KG1 (cell line): ENCODE results near the gene WIPI1.
"Not testable (repeated sequence)": the region's sequence is repeated elsewhere in the genome, so short reads cannot be mapped to it uniquely, and the experiment has no call there.

ENCODE experiments used
- DNase-seq: peaks from one replicate; lab custom pipeline; 2025; lab: John Stamatoyannopoulos, UW

The WIPI1 gene

DNA sequence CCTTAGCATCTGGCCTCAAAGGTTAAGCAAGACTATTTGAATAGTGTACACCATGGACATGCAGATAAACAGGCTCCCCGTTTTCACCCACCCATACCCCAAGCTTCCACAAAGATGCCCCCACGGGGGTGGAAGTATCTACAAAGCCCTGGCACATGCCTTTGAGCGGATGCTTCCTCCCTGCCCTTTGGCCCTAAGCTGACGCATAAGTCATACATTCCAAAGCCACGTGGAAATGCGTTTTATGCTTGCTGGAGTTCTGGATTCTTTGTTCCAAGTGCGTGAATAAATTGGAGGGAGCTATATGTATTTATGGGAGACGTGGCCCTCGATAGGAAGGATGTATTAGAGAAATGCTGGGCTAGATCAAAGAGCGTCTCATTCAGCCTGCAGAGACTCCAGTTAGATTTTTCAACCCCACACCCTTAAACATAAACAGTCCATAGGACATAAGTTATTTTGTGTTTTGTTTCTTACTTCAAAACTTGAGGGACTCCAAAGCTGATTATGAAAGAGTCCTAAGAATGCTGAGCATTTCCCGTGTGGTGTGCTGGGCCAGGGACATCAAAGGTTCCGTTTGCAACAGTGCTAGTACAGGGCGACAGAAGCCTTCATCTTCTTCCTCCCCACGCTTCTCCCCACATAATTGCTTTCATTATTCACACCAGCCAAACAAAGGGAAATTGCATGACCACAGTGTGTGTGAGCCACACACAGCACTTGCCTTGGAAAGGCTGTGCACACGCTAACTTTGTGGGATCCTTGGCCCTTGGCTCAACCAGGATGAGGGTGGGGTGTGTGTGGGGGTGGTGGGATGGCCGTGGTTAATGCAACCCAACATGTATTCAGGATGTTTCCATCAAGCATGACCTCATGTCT is 73.6 kb downstream of the WIPI1 start:
- DNase-seq: no peak

DNA sequence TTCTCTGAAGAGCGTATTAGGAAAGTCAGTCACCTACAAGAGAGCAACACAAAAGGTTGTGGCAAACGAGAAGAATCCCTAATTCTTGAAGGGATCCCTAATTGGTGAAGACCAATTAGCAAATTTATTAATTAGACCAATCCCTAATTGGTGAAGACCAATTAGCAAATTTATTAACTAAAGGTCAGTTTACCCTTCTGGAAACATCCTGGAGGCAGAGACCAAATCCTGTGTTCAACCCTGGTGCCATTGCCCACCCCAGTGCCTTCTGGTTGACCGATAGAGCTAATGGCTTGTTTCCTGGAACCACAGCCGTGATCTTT is 74.2 kb downstream of the WIPI1 start:
- DNase-seq: no peak

DNA sequence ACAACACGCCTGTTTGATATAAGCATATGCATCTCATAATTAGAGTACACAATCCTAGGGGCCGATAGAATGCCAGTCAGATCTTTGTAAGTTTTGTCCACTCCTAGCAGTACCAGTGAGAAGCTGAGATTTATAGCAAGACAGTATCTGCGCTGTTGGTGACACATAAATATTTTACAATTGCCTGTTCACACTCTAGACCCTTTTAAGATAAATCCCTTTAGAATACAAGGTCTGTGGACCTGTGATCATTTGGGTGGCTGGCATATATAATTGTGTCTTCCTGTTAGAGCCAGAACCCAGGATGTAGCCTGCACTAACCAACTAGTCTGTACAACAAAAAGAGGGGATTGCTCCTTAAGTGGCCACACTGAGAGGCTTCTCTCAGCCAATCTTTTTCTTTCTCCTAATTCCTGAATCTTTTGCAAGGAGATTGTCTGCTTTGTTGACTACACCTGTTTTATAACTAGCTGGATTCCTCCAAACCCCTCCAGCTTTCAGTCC is 74.7 kb downstream of the WIPI1 start:
- no peak for DNase-seq

DNA sequence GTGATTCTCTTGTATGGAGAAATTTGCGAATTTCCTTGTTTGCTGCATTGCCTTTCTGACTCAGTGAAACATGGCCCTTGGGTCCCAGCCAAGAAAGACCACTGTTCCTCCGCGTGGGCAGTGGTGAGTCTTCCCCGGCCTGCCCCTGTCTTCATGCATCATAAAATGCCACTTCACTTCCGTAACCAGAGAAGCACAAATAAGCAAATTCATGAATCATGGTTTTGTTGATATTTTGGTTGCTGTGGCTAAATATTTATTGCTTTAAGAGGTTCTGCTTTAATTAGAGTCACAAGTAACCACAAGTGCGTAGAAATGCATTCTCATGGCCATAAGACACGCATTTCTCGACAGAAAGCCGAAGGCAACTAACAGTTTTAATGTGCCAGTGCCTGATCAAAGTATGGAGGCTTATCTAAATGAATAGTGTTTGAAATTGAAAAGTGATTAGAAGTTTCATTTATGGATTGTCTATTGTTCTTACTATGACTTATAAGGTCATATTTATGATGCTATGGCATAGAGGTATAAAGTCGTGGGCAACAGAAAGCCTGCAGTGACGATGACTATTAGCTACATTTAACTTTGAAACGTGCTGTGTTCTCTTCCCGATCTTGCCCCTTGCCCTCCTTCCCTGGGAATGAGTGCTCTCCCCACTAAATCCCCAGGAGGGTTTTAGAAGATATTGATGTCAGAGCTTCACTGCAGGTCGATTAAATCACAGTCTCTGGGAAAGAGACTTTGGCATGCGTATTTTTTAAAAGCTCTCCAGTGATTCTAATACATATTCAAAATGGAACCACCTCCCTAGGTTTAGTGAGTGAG is 76.0 kb downstream of the WIPI1 start:
- DNase-seq: no peak

DNA sequence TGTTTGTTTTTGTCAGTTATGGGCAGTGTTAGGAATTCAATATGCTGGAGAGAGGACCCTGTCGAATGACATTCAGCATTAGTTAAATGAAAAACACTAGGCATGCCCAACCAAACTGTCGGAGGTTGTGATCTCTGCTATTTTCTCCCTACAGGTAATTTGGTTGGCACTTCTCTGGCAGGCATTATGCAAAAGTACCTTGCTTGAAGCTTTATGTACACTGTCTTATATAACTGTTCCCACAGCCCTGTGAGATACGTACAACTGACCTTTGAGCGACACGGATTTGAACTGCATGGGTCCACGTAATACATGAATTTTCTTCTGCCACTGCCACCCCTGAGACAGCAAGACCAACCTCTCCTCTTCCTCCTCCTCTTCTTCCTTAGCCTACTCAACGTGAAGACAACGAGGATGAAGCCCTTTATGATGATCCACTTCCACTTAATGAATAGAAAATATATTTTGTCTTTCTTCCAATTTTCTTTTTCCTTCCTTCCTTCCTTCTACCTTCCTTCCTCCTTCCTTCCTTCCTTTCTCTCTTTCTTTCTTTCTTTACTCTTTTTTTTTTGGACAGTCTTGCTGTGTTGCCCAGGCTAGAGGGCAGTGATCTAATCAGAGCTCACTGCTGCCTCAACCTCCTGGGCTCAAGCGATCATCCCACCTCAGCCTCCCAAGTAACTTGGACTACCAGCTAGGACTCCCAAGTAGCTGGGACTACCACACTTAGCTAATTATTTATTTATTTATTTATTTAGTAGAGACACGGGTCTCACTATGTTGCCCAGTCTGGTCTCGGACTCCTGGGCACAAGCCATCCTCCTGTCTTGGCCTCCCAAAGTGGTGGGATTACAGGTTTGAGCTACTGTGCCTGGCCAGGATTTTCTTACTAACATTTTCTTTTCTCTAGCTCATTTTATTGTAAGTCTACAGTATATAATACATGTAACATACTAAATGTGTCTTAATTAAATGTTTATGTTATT is 77.3 kb downstream of the WIPI1 start:
- no peak for DNase-seq

DNA sequence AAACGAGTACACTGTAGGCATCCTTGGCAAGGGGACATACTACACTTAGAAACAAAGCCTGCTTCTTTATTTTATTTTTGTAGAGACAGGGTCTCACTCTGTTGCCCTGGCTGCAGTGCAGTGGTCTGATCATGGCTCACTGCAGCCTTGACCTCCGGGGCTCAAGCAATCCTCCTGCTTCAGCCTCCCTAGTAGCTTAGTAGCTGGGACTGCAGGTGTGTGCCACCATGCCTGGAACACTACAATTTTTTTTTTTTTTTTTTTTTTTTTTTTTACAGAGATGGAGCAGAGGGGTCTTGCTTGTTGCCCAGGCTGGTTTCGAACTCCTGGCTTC is 78.2 kb downstream of the WIPI1 start:
- no peak for DNase-seq

DNA sequence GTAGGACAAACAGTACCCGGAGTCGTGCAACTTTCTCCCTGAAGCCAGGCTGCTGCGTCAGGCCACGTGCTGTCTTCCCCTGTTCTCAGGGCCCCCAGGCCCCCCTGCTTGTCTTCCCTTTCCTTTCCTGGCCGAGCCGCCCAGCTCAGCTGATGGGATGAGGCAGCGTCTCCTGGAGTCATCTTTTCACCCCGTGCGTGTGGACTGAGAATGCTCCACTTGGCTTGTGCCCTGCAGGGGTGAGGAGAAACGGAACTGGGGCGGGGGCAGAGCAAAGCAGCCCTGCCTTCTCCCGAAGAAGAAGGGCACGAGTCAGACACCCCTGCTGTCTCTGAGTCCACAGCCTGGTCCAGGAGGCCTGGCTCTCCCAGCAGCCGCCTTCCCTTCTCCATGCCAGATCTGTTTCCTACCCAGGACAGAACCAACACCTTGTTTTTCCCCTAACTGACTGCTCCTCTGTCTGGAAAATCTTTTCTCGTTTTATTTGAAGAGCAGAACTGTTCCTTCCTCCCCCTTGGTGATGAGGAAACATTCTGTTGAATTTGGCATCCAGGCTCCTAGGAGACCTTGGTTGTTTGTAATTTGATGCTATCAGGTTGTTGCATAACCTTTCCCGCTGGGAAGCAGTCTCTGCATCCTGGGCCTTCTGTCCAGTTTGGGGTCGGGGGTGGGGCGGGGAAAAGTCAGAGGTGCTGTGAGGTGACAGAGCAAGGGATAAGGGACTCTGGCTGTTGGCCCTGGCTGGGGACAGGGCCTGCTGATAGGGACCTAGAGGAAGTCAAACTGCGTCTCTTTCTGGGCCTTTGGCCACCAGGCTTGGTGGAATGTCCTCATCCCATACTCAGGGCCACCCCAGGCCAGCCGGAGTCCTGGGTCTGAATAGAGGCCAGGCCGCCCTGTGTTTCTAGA is 78.8 kb downstream of the WIPI1 start:
- no peak for DNase-seq

DNA sequence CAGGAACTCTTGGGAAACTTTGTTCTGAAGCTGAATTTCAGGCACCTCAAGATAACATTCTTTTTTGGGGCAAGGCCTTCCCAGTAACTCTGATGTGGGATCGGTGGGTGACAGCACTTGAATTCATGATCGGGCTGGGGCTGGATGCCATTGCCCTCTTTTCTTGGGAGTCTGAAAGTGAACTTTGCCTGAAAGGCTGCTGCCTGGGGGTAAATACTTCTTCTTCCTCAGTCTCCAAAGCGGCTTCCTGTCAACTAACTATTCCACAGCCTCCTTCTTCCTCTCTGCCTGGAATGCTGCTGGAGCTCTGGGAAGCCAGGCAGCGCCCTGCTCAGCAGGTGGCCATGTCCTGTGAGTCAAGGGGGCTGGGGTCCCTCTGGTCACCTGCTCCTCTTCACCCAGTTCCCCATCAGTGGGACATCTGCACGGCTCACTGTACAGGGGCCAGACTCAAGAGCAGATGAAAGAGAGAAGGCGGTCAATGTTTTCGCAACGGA is 79.5 kb downstream of the WIPI1 start:
- DNase-seq: no peak

DNA sequence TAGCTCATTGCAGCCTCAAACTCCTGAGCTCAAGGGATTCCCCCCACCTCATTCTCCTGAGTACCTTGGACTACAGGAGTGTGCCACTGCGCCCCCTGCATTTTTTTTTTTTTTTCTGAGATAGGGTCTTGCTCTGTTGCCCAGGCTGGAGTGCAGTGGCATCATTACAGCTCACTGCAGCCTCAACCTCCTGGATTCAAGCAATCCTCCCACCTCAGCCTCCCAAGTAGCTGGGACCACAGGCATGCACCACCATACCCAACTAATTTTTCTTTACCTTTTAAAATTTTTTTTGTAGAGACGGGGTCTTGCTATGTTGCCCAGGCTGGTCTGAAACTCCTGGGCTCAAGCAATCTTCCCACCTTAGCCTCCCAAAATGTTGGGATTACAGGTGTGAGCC is 81.1 kb downstream of the WIPI1 start:
- DNase-seq: not testable (repeated sequence)

DNA sequence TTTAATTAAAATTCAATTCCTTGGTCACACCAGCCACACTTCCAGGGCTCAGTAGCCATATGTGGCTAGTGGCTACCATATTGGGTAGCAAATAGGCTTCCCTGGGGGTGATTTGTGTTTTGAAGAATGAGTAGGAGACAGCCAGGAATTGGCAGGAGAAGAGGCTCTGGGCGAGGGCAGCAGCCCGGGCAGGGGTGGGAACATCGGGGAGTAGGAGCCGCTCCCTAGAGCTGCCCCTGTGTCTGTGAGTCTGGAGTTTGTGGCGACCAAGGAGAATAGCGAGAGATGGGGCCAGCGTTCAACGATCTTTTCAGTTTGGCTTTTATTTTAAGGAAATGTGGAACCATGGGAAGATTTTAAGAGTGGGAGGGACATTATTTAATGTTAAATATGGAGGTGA is 81.7 kb downstream of the WIPI1 start:
- DNase-seq: no peak
